ENCODE results near the gene PKDCC.

The PKDCC gene

DNA sequence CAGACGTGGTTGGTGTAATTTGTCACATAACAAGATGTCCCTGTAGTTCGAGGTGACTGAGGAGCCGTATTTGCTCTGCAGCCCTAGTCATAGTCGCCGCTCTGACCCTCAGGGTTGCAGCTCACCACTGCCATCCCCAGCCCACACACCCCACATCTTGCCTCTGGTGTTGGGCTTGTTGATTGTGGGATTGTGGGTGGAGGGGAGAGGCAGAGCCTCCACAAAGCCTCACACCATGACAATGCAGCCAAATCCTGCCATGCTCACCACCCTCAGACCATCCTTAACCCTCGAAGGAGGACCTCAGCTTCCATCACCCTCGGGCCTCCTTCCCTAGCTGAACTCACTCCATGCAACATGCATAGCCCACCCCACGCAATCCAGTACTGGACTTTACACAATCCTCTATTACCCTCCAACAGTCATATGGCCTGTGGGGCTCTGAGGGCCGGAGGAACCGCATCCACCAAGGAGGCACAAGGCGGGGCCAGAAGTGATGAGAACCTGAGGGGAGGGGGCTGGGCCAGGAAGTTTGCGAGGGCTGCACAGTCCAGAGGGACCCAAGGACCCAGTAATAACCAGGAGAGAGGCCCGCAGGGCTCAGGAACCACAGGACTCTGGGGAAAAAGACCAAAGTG is 11.6 kb downstream of the PKDCC start:
- no peak for DNase-seq (ENCODE audit: extremely low spot score)
- ChIA-PET CTCF (interaction anchor here (0.8 kb wide), 1 partner anchor 181 kb away, joined by 3 read pairs; no protein-coding TSS in a partner anchor), POLR2A (interaction anchor here (2.3 kb wide), 1 partner anchor 10 kb away, joined by 6 read pairs; no protein-coding TSS in a partner anchor)
- no peak for TF ChIP-seq FOXM1 (IDR thresholded peaks at IDR 0.05; ENCODE audit: borderline replicate concordance)

DNA sequence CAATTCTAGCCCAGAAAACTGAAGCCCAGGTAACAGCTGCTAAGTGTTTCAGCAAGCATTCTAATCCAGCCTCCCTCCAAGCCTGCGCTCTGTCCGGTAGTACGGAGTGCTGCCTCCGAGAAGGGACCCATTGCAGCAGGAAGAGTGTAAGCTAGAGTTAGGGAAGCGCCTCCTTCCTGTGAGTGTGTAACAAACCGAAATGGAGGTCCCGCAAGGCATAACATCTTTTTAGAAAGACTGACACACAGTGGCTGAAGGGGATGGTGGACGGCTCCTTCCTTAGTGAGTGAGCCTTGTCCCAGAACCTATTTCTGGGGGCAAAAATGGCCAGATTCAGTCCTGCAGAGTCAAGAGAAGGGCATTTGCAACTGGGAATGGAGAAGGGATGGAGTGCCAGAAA is 12.2 kb downstream of the PKDCC start:
- TF ChIP-seq, protein P1, sequence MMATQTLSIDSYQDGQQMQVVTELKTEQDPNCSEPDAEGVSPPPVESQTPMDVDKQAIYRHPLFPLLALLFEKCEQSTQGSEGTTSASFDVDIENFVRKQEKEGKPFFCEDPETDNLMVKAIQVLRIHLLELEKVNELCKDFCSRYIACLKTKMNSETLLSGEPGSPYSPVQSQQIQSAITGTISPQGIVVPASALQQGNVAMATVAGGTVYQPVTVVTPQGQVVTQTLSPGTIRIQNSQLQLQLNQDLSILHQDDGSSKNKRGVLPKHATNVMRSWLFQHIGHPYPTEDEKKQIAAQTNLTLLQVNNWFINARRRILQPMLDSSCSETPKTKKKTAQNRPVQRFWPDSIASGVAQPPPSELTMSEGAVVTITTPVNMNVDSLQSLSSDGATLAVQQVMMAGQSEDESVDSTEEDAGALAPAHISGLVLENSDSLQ (IDR thresholded peaks at IDR 0.05), result no peak
- TF ChIP-seq FOXM1 (IDR thresholded peaks at IDR 0.05; ENCODE audit: borderline replicate concordance) (no peak), TARDBP (IDR thresholded peaks at IDR 0.05) (no peak), LEF1 (IDR thresholded peaks at IDR 0.05; ENCODE audit: borderline replicate concordance) (no peak), ARNT (IDR thresholded peaks at IDR 0.05) (no peak), L3MBTL2 (conservative IDR thresholded peaks at IDR 0.05) (no peak), CTBP1 (IDR thresholded peaks at IDR 0.05; ENCODE audit: borderline replicate concordance) (no peak), BHLHE40 (IDR thresholded peaks at IDR 0.05; ENCODE audit: borderline replicate concordance) (no peak), HDGF (IDR thresholded peaks at IDR 0.05; ENCODE audit: borderline replicate concordance) (no peak), ELF4 (IDR thresholded peaks at IDR 0.05) (no peak), FOXK2 (IDR thresholded peaks at IDR 0.05) (no peak)
- POLR2A ChIA-PET, result interaction anchor here (2.3 kb wide), 1 partner anchor 11 kb away, joined by 6 read pairs; no protein-coding TSS in a partner anchor
- CTCF ChIA-PET, result no interaction called here
- DNase-seq (ENCODE audit: extremely low spot score), result no peak

DNA sequence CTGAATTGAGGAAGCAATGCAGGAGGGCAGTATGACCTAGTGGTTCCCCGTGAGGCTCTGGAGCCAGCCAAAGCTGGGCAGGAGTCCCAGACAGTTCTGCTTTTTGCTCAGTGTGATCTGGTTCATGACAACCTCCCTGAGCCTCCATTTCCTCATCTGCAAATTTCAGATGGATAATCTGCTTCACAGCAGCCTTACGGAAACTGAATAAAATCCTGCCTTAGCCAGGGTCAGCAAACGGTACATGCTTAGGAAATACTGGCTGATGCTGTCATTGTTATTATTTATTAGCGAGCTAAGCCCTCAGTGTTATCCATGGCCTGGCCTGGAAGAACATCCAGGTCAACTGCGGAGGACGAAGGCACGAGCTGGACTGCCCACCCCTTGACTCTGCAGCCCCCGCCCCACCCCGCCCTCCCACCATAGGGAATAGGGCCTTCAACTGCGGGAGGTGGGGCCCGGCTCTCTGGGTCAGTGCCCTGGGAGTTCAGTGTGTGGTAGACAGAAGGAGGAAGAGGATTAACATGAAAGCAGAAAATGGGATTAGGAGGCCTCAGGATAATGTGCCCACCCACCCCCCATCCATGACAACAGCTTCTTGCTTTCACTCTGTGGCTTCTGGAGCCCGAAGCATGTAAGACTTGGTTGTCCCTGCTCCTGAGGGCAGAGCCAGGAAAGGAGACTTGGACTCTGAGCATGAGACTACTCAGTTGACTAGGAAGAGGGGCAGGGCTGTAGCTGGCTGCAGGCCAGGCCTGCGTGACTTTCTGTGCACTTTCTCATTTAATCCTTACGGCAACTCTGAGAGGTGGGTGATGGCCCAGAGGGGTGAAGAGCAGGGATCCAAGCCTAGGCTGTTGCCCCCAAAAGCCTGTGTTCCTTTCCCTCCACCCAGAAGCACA is 13.1 kb downstream of the PKDCC start:
- ChIA-PET POLR2A (interaction anchor here (0.9 to 2.3 kb wide), 2 partner anchors 11 to 14 kb away, joined by 3 to 6 read pairs; no protein-coding TSS in a partner anchor), CTCF (interaction anchor here (0.7 kb wide), 2 partner anchors 33 to 191 kb away, joined by 3 to 5 read pairs; no protein-coding TSS in a partner anchor)
- DNase-seq (ENCODE audit: extremely low spot score), result no peak
- TF ChIP-seq BHLHE40 (IDR thresholded peaks at IDR 0.05; ENCODE audit: borderline replicate concordance) (no peak), CTBP1 (IDR thresholded peaks at IDR 0.05; ENCODE audit: borderline replicate concordance) (no peak), LEF1 (IDR thresholded peaks at IDR 0.05; ENCODE audit: borderline replicate concordance) (no peak), NFRKB (IDR thresholded peaks at IDR 0.05) (no peak), FOXK2 (IDR thresholded peaks at IDR 0.05) (no peak)

DNA sequence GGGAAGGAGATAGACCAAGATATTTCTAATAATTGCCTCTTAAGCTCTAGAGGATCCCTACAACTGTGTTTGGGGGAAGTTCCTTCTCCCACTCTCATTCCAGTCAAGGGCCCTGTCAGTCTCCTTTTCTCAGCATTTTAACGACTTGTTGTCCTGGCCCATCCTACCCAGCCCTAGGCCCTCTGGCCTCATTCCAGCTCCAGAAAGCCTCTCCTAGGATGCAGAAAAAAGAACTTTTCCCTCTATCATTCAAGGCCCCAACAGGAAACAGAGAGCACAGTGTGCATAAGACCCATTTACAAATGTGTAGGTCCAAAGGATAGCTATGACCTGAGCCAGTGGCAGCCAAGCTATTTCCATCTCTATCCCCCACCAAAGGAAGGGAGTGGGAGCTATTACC is 14.0 kb downstream of the PKDCC start:
- ChIA-PET CTCF (interaction anchor here (0.7 kb wide), 1 partner anchor 32 kb away, joined by 3 read pairs; no protein-coding TSS in a partner anchor), POLR2A (interaction anchor here (0.9 to 2.3 kb wide), 2 partner anchors 12 to 15 kb away, joined by 3 to 6 read pairs; no protein-coding TSS in a partner anchor)
- no peak for DNase-seq (ENCODE audit: extremely low spot score)
- no peak for TF ChIP-seq CTBP1 (IDR thresholded peaks at IDR 0.05; ENCODE audit: borderline replicate concordance)
- TF ChIP-seq TARDBP (IDR thresholded peaks at IDR 0.05), result no peak
- TF ChIP-seq SUZ12 (IDR thresholded peaks at IDR 0.05), result no peak
- TF ChIP-seq FOXA1 (IDR thresholded peaks at IDR 0.05), result no peak
- TF ChIP-seq HDGF (IDR thresholded peaks at IDR 0.05; ENCODE audit: borderline replicate concordance), result no peak
- no peak for TF ChIP-seq FOXK2 (IDR thresholded peaks at IDR 0.05)
- no peak for TF ChIP-seq NFRKB (IDR thresholded peaks at IDR 0.05)
- no peak for TF ChIP-seq FOXM1 (IDR thresholded peaks at IDR 0.05; ENCODE audit: borderline replicate concordance)
- TF ChIP-seq LEF1 (IDR thresholded peaks at IDR 0.05; ENCODE audit: borderline replicate concordance), result no peak
- no peak for TF ChIP-seq SP1 (IDR thresholded peaks at IDR 0.05)
- TF ChIP-seq ELF4 (IDR thresholded peaks at IDR 0.05), result no peak
- TF ChIP-seq, protein P1 (IDR thresholded peaks at IDR 0.05), result no peak
- no peak for TF ChIP-seq ZNF384 (IDR thresholded peaks at IDR 0.05)
- TF ChIP-seq BHLHE40 (IDR thresholded peaks at IDR 0.05; ENCODE audit: borderline replicate concordance), result no peak
- no peak for TF ChIP-seq ARNT (IDR thresholded peaks at IDR 0.05)
- no peak for TF ChIP-seq L3MBTL2 (conservative IDR thresholded peaks at IDR 0.05)

DNA sequence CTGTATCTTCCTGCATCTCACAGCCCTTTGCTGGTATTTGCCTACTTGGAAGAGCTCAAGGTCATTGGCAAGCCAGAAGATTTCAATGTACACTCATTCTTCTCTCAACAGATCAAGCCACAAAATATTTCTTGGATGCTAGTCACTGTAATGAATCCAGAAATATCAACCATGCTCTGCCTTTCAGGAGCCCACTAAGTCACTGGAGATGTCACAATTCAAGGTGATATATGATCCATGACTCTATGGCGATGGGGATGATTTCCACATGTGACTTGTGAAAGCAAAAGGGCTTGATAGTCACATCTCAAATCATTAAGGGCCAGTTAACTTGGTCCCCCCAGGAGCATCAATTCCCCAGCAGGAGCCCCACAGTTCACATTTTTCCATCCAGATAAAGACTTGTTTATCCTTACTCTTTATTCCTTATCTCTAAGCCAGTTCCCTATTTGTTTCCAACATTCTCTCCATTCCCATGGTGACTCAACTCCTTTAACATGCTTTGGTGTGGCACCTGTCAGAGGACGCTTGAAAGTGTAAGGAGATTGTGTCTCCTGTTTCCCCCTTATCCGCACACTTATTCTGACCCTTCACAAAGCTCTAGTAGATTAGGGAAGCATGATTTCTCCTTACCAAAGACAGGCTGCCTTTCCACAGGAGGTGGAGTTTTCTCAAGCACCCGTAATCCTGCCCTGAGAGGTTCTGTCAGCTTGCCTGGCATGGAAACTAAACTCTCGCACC is 15.8 kb downstream of the PKDCC start:
- no peak for DNase-seq (ENCODE audit: extremely low spot score)
- ChIA-PET POLR2A (interaction anchor here (1.8 kb wide), 1 partner anchor 17 kb away, joined by 6 read pairs; no protein-coding TSS in a partner anchor), CTCF (interaction anchor here (0.6 to 1.2 kb wide), 2 partner anchors 22 to 31 kb away, joined by 3 to 4 read pairs; no protein-coding TSS in a partner anchor)
- TF ChIP-seq, protein P1 (IDR thresholded peaks at IDR 0.05), result 0 out of 2 replicates have a peak, but pooled peaks have one; percentile 34
- TF ChIP-seq BHLHE40 (IDR thresholded peaks at IDR 0.05; ENCODE audit: borderline replicate concordance), result no peak

Data from HEK293T (cell line).